Activated CD4-positive, alpha-beta T cell treated with anti-CD3 and anti-CD28 coated beads, Interleukin-2, Interleukin-6, amounts not matched to agents 100 ng/mL and 50 ng/mL, durations not matched to agents 16 hours and 8 hours (primary cell): Measurements from ENCODE around the gene LCAT.
A peak's percentile ranks its signal among the peaks of the same experiment; 100 is the strongest.

Experiments
- DNase-seq: peaks from one replicate; pipeline ENCODE4 v3.0.0-alpha.2; 2020

Gene LCAT

DNA sequence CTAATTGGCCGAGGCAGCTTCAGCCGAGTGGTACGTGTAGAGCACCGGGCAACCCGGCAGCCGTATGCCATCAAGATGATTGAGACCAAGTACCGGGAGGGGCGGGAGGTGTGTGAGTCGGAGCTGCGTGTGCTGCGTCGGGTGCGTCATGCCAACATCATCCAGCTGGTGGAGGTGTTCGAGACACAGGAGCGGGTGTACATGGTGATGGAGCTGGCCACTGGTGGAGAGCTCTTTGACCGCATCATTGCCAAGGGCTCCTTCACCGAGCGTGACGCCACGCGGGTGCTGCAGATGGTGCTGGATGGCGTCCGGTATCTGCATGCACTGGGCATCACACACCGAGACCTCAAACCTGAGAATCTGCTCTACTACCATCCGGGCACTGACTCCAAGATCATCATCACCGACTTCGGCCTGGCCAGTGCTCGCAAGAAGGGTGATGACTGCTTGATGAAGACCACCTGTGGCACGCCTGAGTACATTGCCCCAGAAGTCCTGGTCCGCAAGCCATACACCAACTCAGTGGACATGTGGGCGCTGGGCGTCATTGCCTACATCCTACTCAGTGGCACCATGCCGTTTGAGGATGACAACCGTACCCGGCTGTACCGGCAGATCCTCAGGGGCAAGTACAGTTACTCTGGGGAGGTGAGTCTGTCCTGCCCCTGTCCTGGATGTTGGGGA, 34.7 kb downstream of the LCAT start:
- DNase-seq: no peak

DNA sequence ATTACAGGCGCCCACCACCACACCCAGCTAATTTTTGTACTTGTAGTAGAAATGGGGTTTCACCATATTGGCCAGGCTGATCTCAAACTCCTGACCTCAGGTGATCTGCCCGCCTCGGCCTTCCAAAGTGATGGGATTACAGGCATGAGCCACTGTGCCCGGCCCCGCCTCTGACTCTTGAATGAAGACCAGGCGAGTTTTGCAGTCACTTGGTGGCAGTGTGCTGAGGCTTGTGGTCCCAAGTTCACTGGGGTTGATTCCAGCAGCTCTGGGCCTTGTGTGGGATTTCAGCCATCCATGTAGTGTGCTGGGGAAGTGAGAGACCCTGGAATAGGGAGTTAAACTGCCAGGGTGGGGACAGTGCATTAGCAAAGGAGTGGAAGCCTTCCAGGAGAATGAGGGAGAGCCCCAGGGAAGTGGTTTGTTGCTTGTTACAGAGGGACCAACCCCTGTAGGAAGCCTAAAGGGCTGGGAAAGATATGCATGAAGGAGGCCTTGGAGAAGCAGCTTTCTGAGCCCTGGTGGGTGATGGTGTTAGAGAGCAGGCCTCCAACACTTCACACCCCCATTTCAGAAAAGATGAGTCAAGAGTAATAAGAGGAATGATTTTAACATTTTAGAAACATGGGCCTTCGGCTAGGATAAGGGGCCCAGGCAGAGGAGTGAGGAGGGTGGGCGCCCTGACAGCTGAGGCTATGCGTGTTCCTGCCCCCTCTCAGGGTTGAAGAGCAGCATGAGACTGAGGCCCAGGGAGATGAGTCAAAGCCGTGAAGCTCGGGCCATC, 36.3 kb downstream of the LCAT start:
- DNase-seq: no peak

DNA sequence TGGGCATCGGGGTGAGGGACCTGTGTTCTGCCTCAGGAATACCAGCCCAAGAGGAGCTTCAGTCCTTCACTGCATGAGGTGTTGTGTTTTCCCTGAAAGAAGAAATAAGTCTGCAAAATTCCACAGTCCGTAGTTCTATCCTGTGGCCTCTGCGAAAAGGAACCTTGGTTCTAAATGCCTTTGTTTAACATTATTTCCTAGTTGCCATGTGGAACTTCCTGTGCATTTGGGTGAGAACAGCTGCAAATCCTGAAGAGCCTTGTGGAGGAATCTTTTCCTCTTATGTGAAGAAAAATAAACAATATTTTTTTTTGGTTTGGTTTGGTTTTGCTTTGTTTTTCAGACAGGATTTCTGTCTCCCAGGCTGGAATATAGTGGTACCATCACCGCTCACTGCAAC, 41.1 kb downstream of the LCAT start:
- no peak for DNase-seq

DNA sequence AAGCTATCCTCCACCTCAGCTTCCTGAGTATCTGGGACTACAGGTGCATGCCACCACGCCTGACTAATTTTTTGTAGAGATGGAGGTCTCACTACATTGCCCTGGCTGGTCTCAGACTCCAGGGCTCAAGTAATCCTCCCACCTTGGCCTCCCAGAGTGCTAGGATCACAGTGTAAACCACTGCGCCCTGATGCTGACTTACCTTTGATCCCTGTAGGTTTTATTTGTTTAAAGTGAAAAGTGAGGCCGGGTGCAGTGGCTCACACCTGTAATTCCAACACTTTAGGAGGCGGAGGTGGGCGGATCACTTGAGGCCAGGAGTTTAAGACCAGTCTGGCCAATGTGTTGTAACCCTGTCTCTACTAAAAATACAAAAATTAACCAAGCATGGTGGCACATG, 42.2 kb downstream of the LCAT start:
- no peak for DNase-seq

DNA sequence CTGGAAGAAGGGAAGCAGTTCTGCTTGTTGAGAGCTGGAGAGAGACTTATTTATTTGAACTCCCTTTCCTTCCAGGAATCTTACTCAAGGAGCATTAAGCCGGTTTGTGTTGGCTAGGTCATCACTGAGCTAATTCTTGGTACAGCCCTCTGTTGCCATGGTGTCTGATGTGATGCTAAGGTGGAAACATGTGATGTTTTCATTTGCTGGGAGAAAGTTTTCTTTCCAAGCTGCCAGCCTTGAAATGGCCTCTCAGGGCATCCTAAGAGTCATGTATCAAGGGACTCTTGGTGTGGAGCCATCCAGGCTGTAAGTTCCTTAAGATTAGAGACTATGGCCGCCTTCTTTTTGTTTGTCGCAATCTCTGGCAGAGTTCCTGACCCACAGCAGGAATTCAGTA, 46.7 kb downstream of the LCAT start:
- no peak for DNase-seq

DNA sequence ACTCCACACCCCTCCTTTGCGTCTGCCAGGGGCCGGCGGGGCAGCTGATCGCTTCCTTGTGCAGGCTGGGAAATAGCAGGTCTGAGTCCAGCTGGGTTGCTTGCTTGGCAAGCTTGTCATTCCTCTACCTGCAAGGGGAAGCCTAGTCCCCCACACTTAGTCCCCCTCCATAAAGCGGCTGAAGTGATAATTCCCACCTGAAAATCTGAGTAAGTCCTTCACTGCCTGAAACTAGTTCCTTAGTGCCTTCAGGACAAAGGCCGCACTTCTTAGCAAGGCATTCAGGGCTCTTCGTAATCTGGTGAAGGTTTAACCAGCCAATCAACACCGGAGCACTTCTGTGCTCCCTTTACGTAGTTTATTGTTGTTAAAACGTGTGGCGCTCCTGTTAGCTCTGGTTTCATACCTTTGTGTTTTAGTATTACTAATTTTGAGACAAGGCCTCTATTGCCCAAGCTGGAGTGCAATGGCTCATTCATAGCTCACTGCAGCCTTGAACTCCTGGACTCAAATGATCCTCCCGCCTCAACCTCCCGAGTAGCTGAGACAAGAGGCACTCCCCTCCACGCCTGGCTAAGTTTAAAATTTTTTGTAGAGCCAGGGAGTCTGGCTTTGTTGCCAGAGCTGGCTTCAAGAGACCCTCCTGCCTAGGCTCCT, 50.0 kb downstream of the LCAT start:
- peak; percentile 27 for DNase-seq

DNA sequence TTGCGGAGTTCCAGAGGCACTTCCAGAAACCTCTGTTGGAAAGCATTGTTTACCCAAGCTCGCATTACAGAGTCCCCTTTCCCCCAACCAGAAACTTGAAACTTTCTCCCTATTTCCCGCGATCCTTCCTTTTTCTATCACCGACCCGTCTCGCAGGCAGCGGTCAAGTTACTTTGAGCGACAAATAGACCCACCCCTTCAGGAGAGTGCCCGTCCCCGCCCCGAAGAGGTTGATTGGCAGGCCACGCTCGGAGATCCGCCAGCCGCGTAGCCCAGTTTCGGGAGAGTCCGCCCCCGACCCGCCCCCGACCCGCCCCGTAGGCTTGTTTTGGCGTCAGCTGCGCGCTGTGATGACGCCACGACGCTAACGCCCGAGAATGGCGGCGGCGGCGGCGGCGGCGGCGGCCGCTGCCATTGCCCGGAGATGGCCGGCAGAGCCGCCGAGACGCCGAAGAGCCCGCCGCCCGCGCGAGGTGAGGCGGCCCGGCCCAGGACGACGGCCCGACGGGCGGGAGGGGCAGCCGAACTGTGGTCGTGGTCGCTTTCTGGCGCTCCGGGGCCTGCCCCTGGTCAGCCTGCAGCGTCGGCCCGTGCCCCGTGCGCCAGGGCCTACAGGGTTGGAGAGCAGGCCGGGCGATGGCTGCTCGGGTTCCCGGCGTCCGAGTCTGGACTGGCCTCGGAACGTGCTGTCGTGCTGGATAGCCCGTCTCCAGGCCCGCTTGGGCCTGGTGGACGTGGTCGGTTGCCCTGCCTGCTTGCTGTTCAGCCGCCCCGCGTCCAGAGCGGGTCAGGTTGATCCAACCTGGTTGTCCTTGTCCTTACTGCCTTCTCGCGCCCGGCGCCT, 50.8 kb downstream of the LCAT start, which contains the start of gene PSKH1:
Gene PSKH1, plus strand, starts transcription at position 356 of the 844 bp plus-strand sequence. CDS start 15,496 bp downstream, outside the sequence.
- DNase-seq: peak; percentile 98

DNA sequence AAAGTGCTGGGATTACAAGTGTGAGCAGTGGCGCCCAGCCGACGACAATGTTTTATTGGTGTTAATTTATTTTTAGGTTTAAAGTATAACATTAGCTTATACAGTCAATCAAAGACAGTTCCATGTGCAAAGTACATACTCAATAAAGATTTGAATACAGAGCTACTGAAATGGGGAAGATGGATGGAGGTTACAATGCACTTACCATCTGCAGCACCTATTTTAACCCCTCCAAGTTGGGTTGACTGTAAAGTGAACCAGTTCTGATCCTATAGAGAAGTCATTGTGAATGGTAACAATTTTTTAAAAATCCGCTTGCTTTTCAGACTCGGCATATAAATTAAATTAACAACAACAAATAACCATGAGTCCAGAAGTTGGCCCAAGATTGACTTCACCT, 51.5 kb downstream of the LCAT start:
- DNase-seq: no peak
